Measurements from ENCODE around the gene XPO6. TPM values are rescaled to one million over a fixed set of nuclear protein-coding genes. Genes with fewer than 3 reads are reported as not detected.

Gene XPO6
- total and polyA plus RNA-seq, 7 experiments from 2014 or later = 89.5 to 437 (median 371) TPM

GRCh38 chr16:28146536-28146935, 65.2 kb downstream of the XPO6 start:
- Mint-ChIP-seq H3K4me1 (peaks cover 67 to 100% (median 95%) of the 10 kb centered on the region in 7 donors), H3K4me3 (peak overlapping the region in 7 of 10 donors; percentile 3 to 88 (median 46)), H3K27me3 (no peaks in the 10 kb centered on the region), H3K9me3 (peaks cover 0 to 5% (median 0%) of the 10 kb centered on the region in 11 donors), H3K36me3 (peaks cover 19 to 63% (median 58%) of the 10 kb centered on the region in 5 donors), H3K27ac (peak overlapping the region; percentile 47 to 99 (median 95))
- ChIA-PET POLR2A (interaction anchor here (1.0 to 6.4 kb wide), 6 partner anchors 9 to 71 kb away, joined by 3 to 62 read pairs (median 4); partner anchors contain the start of gene XPO6), CTCF (interaction anchor here (1.3 kb wide), 1 partner anchor 9 kb away, joined by 3 read pairs; no protein-coding TSS in a partner anchor)
- H3K9me3 ChIP-seq (ENCODE audit: control insufficient read depth in 2 of 3, low read length in 3 of 3) = no peaks in the 10 kb centered on the region
- no peak overlapping the region for H3K4me3 ChIP-seq (ENCODE audit: low read length)
- H3K36me3 ChIP-seq (ENCODE audit: control insufficient read depth in 2 of 3, insufficient read depth in 3 of 3, low read length in 3 of 3) = peaks cover 0 to 51% (median 17%) of the 10 kb centered on the region in 3 experiments
- H3K27ac ChIP-seq (ENCODE audit: low read depth, low read length) = peak overlapping the region; percentile 40
- H3K4me1 ChIP-seq (ENCODE audit: control insufficient read depth in 2 of 2, insufficient read depth in 2 of 2, low read length in 2 of 2) = peaks cover 56 to 80% of the 10 kb centered on the region in 2 donors
- ATAC-seq (no peak), DNase-seq (no peak)
- intact Hi-C loops (cut with micrococcal nuclease) = loop anchor here in 1 of 2 donors (10.0 kb wide), 1 partner anchor 348 kb away; the partner anchor contains the start of genes APOBR and CLN3
- H3K27me3 ChIP-seq (ENCODE audit: control insufficient read depth in 2 of 2, insufficient read depth in 2 of 2, low read length in 2 of 2) = no peaks in the 10 kb centered on the region

GRCh38 chr16:28145796-28146195, 66.0 kb downstream of the XPO6 start:
- Mint-ChIP-seq H3K4me3 (peak overlapping the region in 8 of 10 donors; percentile 9 to 88 (median 66)), H3K27ac (peak overlapping the region; percentile 54 to 99 (median 98)), H3K4me1 (peaks cover 71 to 100% (median 94%) of the 10 kb centered on the region in 7 donors), H3K27me3 (no peaks in the 10 kb centered on the region), H3K9me3 (peaks cover 0 to 5% (median 0%) of the 10 kb centered on the region in 11 donors), H3K36me3 (peaks cover 11 to 55% (median 51%) of the 10 kb centered on the region in 5 donors)
- peaks cover 59 to 80% of the 10 kb centered on the region in 2 donors for H3K4me1 ChIP-seq (ENCODE audit: control insufficient read depth in 2 of 2, insufficient read depth in 2 of 2, low read length in 2 of 2)
- peaks cover 0 to 44% (median 11%) of the 10 kb centered on the region in 3 experiments for H3K36me3 ChIP-seq (ENCODE audit: control insufficient read depth in 2 of 3, insufficient read depth in 3 of 3, low read length in 3 of 3)
- POLR2A ChIA-PET = interaction anchor here (0.6 to 6.2 kb wide), 4 partner anchors 24 to 1005 kb away, joined by 3 to 92 read pairs (median 5); partner anchors contain the start of gene XPO6
- H3K27ac ChIP-seq (ENCODE audit: low read depth, low read length) = peak overlapping the region; percentile 29
- no peak for DNase-seq
- ATAC-seq = no peak
- intact Hi-C loops (cut with micrococcal nuclease) = loop anchor here in 1 of 2 donors (10.0 kb wide), 1 partner anchor 349 kb away; the partner anchor contains the start of genes APOBR and CLN3
- CTCF ChIA-PET = interaction anchor here (2.4 kb wide), 1 partner anchor 9 kb away, joined by 9 read pairs; no protein-coding TSS in a partner anchor
- no peaks in the 10 kb centered on the region for H3K27me3 ChIP-seq (ENCODE audit: control insufficient read depth in 2 of 2, insufficient read depth in 2 of 2, low read length in 2 of 2)
- H3K4me3 ChIP-seq (ENCODE audit: low read length) = no peak overlapping the region
- H3K9me3 ChIP-seq (ENCODE audit: control insufficient read depth in 2 of 3, low read length in 3 of 3) = no peaks in the 10 kb centered on the region

DNA sequence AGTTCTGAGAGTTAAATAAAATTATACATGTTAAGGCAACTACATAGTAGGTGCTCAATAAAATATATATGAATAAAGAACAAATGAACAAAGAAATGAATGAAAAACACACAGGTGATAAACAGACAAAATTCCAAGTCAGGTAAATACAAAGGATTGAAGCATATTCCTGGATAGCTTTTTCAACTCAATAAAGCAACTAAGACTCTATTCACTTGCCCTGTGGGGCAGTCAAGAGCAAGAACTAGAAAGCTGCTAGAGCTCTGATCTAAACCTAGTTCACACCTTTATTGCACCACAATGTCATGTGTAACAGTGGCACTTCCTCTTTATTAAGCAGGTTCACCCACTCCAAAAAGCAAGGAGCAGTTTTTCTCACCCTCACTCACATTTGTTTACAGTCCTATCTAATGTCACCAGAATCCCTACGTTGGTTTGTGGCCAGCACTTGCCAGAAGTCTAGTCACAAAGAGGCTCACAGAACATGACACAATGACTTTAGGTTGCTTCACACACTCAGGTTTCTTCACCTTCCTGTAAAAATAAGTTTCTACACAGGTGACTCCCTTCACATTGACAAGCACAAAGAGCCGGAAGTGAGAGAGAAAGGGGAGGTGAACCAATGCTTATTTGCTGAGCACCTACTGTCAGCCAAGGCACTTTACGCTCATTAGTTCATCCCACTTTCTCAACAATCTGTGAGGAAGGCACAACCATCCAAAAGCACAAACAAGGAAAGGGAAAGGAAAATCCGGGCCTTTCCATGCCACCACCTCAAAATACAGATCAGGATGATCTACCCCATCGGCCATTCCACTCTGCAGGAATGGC, 70.8 kb downstream of the XPO6 start:
- intact Hi-C loops (cut with micrococcal nuclease) = loop anchor here (1.0 to 10.0 kb wide), 10 partner anchors 8 to 1544 kb away; partner anchors contain the start of genes APOBR (in 1 of the 2) and CLN3 (in 1 of the 2)
- H3K4me3 Mint-ChIP-seq = peak overlapping the region; percentile 75 to 93 (median 86)
- H3K36me3 Mint-ChIP-seq = peaks cover 0 to 45% (median 30%) of the 10 kb centered on the region in 5 donors
- Histone ChIP-seq H3K27ac (ENCODE audit: low read depth, low read length) (peak overlapping the region; percentile 77), H3K4me1 (ENCODE audit: control insufficient read depth in 2 of 2, insufficient read depth in 2 of 2, low read length in 2 of 2) (peaks cover 87 to 91% of the 10 kb centered on the region in 2 donors), H3K9me3 (ENCODE audit: control insufficient read depth in 2 of 3, low read length in 3 of 3) (no peaks in the 10 kb centered on the region), H3K4me3 (ENCODE audit: low read length) (peak overlapping the region; percentile 58), H3K27me3 (ENCODE audit: control insufficient read depth in 2 of 2, insufficient read depth in 2 of 2, low read length in 2 of 2) (no peaks in the 10 kb centered on the region), H3K36me3 (ENCODE audit: control insufficient read depth in 2 of 3, insufficient read depth in 3 of 3, low read length in 3 of 3) (peaks cover 0 to 12% (median 0%) of the 10 kb centered on the region in 3 experiments)
- H3K27ac Mint-ChIP-seq = peak overlapping the region; percentile 95 to 99 (median 99)
- H3K4me1 Mint-ChIP-seq = peaks cover 67 to 94% (median 87%) of the 10 kb centered on the region in 7 donors
- DNase-seq = peak; percentile 15 to 96 (median 90)
- CTCF ChIA-PET = interaction anchor here (0.5 to 12.3 kb wide), 15 partner anchors 10 to 167 kb away, joined by 3 to 168 read pairs (median 4); no protein-coding TSS in a partner anchor
- H3K27me3 Mint-ChIP-seq = no peaks in the 10 kb centered on the region
- peak; percentile 84 for ATAC-seq
- POLR2A ChIA-PET = interaction anchor here (0.6 to 6.2 kb wide), 20 partner anchors 10 to 353 kb away, joined by 3 to 92 read pairs (median 6); partner anchors contain the start of genes APOBR and XPO6
- H3K9me3 Mint-ChIP-seq = peaks cover 0 to 2% (median 0%) of the 10 kb centered on the region in 11 donors

GRCh38 chr16:28139530-28139929, 72.2 kb downstream of the XPO6 start:
- no peaks in the 10 kb centered on the region for H3K9me3 ChIP-seq (ENCODE audit: control insufficient read depth in 2 of 3, low read length in 3 of 3)
- H3K27me3 ChIP-seq (ENCODE audit: control insufficient read depth in 2 of 2, insufficient read depth in 2 of 2, low read length in 2 of 2) = no peaks in the 10 kb centered on the region
- Mint-ChIP-seq H3K4me3 (peak overlapping the region; percentile 7 to 88 (median 72)), H3K27me3 (no peaks in the 10 kb centered on the region), H3K27ac (peak overlapping the region; percentile 81 to 99 (median 96)), H3K4me1 (peaks cover 52 to 89% (median 79%) of the 10 kb centered on the region in 7 donors), H3K36me3 (peaks cover 0 to 37% (median 25%) of the 10 kb centered on the region in 5 donors), H3K9me3 (peaks cover 0 to 2% (median 0%) of the 10 kb centered on the region in 11 donors)
- ATAC-seq = no peak
- H3K27ac ChIP-seq (ENCODE audit: low read depth, low read length) = peak overlapping the region; percentile 63
- H3K36me3 ChIP-seq (ENCODE audit: control insufficient read depth in 2 of 3, insufficient read depth in 3 of 3, low read length in 3 of 3) = peaks cover 2 to 16% (median 10%) of the 10 kb centered on the region in 3 experiments
- peaks cover 75 to 82% of the 10 kb centered on the region in 2 donors for H3K4me1 ChIP-seq (ENCODE audit: control insufficient read depth in 2 of 2, insufficient read depth in 2 of 2, low read length in 2 of 2)
- POLR2A ChIA-PET = interaction anchor here (0.9 to 3.8 kb wide), 5 partner anchors 11 to 72 kb away, joined by 3 to 45 read pairs (median 7); partner anchors contain the start of gene XPO6
- DNase-seq = peak in 7 of 9 donors; percentile 14 to 53 (median 38)
- no peak overlapping the region for H3K4me3 ChIP-seq (ENCODE audit: low read length)
- intact Hi-C loops (cut with micrococcal nuclease) = no loop called here
- CTCF ChIA-PET = interaction anchor here (0.9 to 12.3 kb wide), 6 partner anchors 9 to 80 kb away, joined by 3 to 168 read pairs (median 4); no protein-coding TSS in a partner anchor

DNA sequence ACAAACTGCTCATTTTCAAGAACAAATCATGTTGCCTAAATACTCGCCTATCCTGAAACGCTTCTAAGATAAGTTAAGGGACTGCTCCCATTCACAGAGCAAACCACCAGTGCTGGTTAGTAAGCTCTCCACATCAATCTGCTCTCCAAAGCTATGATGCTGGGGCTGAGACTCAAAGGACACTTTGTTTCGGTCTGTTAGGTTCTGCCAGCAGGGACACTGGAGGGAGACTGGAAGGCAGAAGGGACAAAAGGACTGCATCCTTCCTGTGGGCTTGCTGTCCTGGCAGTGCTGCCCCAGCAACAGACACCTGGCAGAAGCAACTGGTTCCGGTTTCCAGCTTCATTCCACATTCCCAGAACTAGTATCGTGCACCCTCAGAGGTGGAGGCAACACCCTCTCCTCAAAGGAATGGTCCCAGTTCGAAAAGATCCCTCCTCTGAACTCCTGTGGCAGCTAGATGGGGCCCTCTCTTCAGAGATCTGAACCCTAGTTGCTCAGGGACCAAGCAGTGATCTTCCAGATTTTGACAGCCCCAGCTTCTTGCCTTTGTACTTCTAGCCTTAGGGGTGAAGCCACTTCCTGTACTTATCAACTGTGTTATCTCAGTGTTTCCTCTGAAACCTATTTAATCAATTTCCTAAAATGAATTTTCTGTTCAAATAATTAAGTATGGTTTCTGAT, 74.9 kb downstream of the XPO6 start:
- peak overlapping the region; percentile 43 to 88 (median 62) for H3K4me3 Mint-ChIP-seq
- Histone ChIP-seq H3K9me3 (ENCODE audit: control insufficient read depth in 2 of 3, low read length in 3 of 3) (no peaks in the 10 kb centered on the region), H3K36me3 (ENCODE audit: control insufficient read depth in 2 of 3, insufficient read depth in 3 of 3, low read length in 3 of 3) (peaks cover 11 to 39% (median 30%) of the 10 kb centered on the region in 3 experiments), H3K4me1 (ENCODE audit: control insufficient read depth in 2 of 2, insufficient read depth in 2 of 2, low read length in 2 of 2) (peaks cover 50 to 56% of the 10 kb centered on the region in 2 donors), H3K27ac (ENCODE audit: low read depth, low read length) (peak overlapping the region; percentile 66), H3K27me3 (ENCODE audit: control insufficient read depth in 2 of 2, insufficient read depth in 2 of 2, low read length in 2 of 2) (no peaks in the 10 kb centered on the region), H3K4me3 (ENCODE audit: low read length) (no peak overlapping the region)
- peak in 7 of 9 donors; percentile 36 to 72 (median 61) for DNase-seq
- ChIA-PET POLR2A (interaction anchor here (0.5 to 3.9 kb wide), 13 partner anchors 10 to 735 kb away, joined by 3 to 45 read pairs (median 3); partner anchors contain the start of genes IL21R and XPO6), CTCF (interaction anchor here (0.6 to 12.3 kb wide), 14 partner anchors 10 to 181 kb away, joined by 3 to 168 read pairs (median 6); no protein-coding TSS in a partner anchor)
- H3K9me3 Mint-ChIP-seq = peaks cover 0 to 2% (median 0%) of the 10 kb centered on the region in 11 donors
- ATAC-seq = no peak
- peaks cover 46 to 68% (median 56%) of the 10 kb centered on the region in 7 donors for H3K4me1 Mint-ChIP-seq
- H3K27ac Mint-ChIP-seq = peak overlapping the region; percentile 70 to 99 (median 94)
- intact Hi-C loops (cut with micrococcal nuclease) = loop anchor here (1.0 to 2.0 kb wide), 7 partner anchors 12 to 180 kb away; no protein-coding TSS in a partner anchor
- no peaks in the 10 kb centered on the region for H3K27me3 Mint-ChIP-seq
- peaks cover 0 to 49% (median 24%) of the 10 kb centered on the region in 5 donors for H3K36me3 Mint-ChIP-seq

Measured in naive thymus-derived CD4-positive, alpha-beta T cell (primary cell).